Measurements from ENCODE around the gene ACTL9. TPM values are rescaled to one million over a fixed set of nuclear protein-coding genes. Genes with fewer than 3 reads are reported as not detected.

The ACTL9 gene
- polyA plus RNA-seq, 1 donor: not detected

Other genes starting within 250 kb of the ACTL9 start
- 1.5 TPM for gene PRAM1, start 196.2 kb downstream of the ACTL9 start, polyA plus RNA-seq (ENCODE audit: insufficient read length)
- 22.8 TPM for gene ZNF414, start 184.6 kb downstream of the ACTL9 start, polyA plus RNA-seq (ENCODE audit: insufficient read length)
- 10.8 TPM for gene MYO1F, start 121.4 kb downstream of the ACTL9 start, polyA plus RNA-seq (ENCODE audit: insufficient read length)
- 43.5 TPM for gene ADAMTS10, start 88.1 kb downstream of the ACTL9 start, polyA plus RNA-seq (ENCODE audit: insufficient read length)
- not detected for gene NFILZ, start 68.2 kb downstream of the ACTL9 start, polyA plus RNA-seq (ENCODE audit: insufficient read length)
- not detected for gene OR2Z1, start 22.8 kb upstream of the ACTL9 start, polyA plus RNA-seq (ENCODE audit: insufficient read length)
- 49.0 TPM for gene ZNF558, start 133.5 kb upstream of the ACTL9 start, polyA plus RNA-seq (ENCODE audit: insufficient read length)
- not detected for gene MBD3L1, start 133.6 kb upstream of the ACTL9 start, polyA plus RNA-seq (ENCODE audit: insufficient read length)

Measured in left kidney (tissue), 1 donor.